Activated CD4-positive, alpha-beta T cell treated with anti-CD3 and anti-CD28 coated beads for 36 hours (primary cell): Measurements from ENCODE around the gene OXTR. TPM values are rescaled to one million over a fixed set of nuclear protein-coding genes. Genes with fewer than 3 reads are reported as not detected.

Source experiments
- ATAC-seq: fragments of 200-7000 bp; cut with Tn5 transposase; one replicate; pipeline ENCODE4 v1.10.0; 2021; ENCODE audit warnings: mild to moderate bottlenecking, moderate library complexity
- CTCF ChIA-PET: fragments of 350-600 bp; sonication (Branson Sonifier 250); formaldehyde crosslinking; loops from one replicate; lab custom pipeline; 2021; ENCODE audit warnings: antibody characterized with exemption; lab: Charles Lee
- POLR2A ChIA-PET: fragments of 350-600 bp; sonication (Branson Sonifier 250); formaldehyde crosslinking; loops from one replicate; lab custom pipeline; 2021; ENCODE audit warnings: antibody characterized with exemption, inconsistent platforms; lab: Charles Lee
- DNase-seq: peaks from one replicate; pipeline ENCODE4 v3.0.0-alpha.2; 2020
- H3K27ac Mint-ChIP-seq: one replicate; pipeline ENCODE4 v1.8.0; 2021; ENCODE audit warnings: mixed read lengths
- H3K27me3 Mint-ChIP-seq: one replicate; pipeline ENCODE4 v1.8.0; 2021; ENCODE audit warnings: mixed read lengths
- H3K36me3 Mint-ChIP-seq: one replicate; pipeline ENCODE4 v1.8.0; 2021; ENCODE audit warnings: low read depth, mixed read lengths
- H3K4me1 Mint-ChIP-seq: one replicate; pipeline ENCODE4 v1.8.0; 2021; ENCODE audit warnings: mixed read lengths
- H3K4me3 Mint-ChIP-seq: one replicate; pipeline ENCODE4 v1.8.0; 2021; ENCODE audit warnings: mild to moderate bottlenecking, moderate library complexity, mixed read lengths
- H3K9me3 Mint-ChIP-seq: one replicate; pipeline ENCODE4 v1.8.0; 2021; ENCODE audit warnings: low read depth, mixed read lengths
- intact Hi-C, 2 experiments: fragments of 100-400 bp; cut with DNase I in 1 of 2; cut with micrococcal nuclease in 1 of 2; formaldehyde crosslinking; loops; one replicate each; pipeline versions ENCODE4 v1.14.2 to v1.15.1; 2022 to 2024; cut with DNase I, micrococcal nuclease
- total RNA-seq, 2 experiments: library from RNA; stranded (reverse); gene quantifications; one replicate each; pipeline ENCODE4 v1.2.3, GENCODE V29; 2021

Gene OXTR
- under 1 TPM; 0.70 to 0.91 TPM for total RNA-seq

DNA sequence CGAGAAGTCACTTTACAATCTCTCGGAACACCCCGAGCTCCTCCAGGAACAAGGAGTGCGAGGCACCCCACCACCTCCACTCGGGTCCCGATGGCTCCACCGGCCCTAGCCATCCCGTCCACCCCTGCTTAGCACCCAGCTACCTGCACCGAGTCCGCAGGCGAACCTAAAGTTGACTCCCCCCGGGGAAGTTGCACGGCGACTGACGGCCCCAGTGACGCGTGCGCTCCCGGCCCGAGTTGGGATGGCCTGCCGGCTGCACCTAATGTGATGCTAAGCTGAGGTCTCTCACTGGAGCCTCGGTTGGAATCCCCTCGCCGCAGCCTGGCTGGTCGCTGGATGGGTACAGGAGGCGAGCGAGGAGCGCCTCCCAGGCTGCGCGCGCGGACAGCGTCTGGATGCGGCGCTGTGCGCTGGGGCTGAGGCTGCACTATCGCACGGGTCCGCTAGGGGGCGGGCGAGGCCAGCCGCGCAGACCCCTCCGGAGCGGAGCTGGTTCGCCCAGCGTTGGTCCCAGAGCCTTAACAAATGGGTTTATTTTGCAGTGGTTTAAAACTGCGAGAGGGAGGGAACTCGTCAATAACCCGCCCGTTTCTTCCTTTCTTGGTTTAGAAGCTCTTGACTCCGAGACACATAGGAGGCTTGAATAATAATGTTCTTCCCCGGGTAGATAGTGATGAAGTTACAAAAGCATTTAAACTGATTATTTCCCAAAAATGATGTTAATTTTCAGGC is at the start of gene OXTR:
TSS of gene OXTR (minus strand) at position 526 of the 735 bp plus-strand sequence. CDS start 1,426 bp downstream, outside the sequence.
- H3K4me1 Mint-ChIP-seq: peaks cover 12% of the 10 kb centered on the region
- H3K36me3 Mint-ChIP-seq: no peaks in the 10 kb centered on the region
- peaks cover 39% of the 10 kb centered on the region for H3K27me3 Mint-ChIP-seq
- ChIA-PET POLR2A (no interaction called here), CTCF (interaction anchor here (0.5 to 2.1 kb wide), 18 partner anchors 9 to 339 kb away, joined by 3 to 12 read pairs (median 4); no protein-coding TSS in a partner anchor)
- no peaks in the 10 kb centered on the region for H3K9me3 Mint-ChIP-seq
- ATAC-seq (peak; percentile 93), DNase-seq (peak; percentile 79)
- H3K4me3 Mint-ChIP-seq: peak within 1 kb of the TSS; percentile 30
- intact Hi-C loops: loop anchor here in 1 of 2 experiments (5.0 kb wide), 1 partner anchor 533 kb away; no protein-coding TSS in a partner anchor
- H3K27ac Mint-ChIP-seq: no peak within 1 kb of the TSS

DNA sequence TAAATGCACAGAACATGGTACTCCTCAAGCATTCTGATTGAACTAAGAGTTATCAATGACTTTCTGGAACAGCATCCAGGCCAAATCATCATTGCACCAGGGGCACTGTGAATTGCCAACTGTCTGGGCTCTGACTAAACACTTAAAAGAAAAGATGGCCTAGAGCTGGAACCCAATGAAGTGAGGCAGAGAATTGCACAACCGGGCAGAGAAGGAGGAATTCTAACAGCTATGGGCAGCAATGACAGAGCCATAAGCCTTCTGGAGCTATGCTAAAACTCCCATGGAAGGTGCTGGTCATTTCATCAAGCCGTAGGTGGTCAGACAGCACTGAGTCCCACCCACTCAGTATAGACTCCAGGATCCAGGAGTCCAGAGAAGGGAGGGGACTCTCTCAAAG is 48.1 kb upstream of the OXTR start:
- Mint-ChIP-seq H3K4me3 (no peak overlapping the region), H3K27me3 (no peaks in the 10 kb centered on the region), H3K36me3 (peaks cover 3% of the 10 kb centered on the region), H3K9me3 (peaks cover 25% of the 10 kb centered on the region), H3K4me1 (no peaks in the 10 kb centered on the region), H3K27ac (no peak overlapping the region)
- intact Hi-C loops: no loop called here
- ChIA-PET CTCF (no interaction called here), POLR2A (no interaction called here)
- DNase-seq: no peak
- no peak for ATAC-seq

DNA sequence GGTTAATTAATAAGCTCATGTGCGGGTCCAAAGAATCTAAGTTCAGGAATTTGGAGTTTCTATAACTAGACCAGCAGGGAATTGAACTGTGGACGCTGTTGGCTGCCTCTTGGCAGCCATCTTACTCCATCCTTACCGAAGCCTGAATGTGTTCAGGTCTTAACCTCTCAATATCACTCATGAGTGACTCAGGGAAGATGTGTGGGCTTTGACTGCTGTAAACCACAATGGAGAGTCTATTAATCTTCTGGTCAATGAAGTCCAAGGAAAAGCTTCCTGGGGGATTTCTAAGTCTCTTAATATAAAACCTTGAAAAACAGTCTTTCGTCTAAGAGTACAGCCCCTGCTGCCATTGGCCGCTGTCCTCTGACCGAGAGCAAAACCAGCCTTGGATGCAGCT is 46.7 kb upstream of the OXTR start:
- intact Hi-C loops: no loop called here
- no peaks in the 10 kb centered on the region for H3K4me1 Mint-ChIP-seq
- H3K36me3 Mint-ChIP-seq: no peaks in the 10 kb centered on the region
- ATAC-seq (no peak), DNase-seq (no peak)
- ChIA-PET POLR2A (no interaction called here), CTCF (no interaction called here)
- no peaks in the 10 kb centered on the region for H3K27me3 Mint-ChIP-seq
- H3K9me3 Mint-ChIP-seq: peaks cover 21% of the 10 kb centered on the region
- no peak overlapping the region for H3K4me3 Mint-ChIP-seq
- H3K27ac Mint-ChIP-seq: no peak overlapping the region

DNA sequence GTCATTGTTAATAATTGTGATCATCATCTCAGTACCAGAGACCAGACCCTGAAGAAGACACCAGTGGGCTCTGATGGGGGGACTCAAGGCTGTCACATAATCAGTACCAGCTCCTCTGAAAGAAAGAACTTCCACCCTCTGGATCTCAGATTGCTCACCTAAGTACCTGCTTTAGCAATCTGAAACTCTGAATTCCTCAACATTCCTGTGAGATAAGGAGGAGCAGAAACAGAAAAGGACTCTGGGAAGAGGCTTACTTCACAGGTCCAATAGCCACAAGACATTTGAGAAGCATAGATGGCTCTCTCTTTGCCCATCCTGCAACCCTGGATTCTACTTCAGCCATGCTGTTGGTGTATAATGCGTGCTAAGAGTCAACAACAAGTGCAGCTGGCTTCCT is 44.0 kb upstream of the OXTR start:
- Mint-ChIP-seq H3K9me3 (peaks cover 8% of the 10 kb centered on the region), H3K27ac (no peak overlapping the region), H3K4me3 (no peak overlapping the region), H3K4me1 (no peaks in the 10 kb centered on the region), H3K36me3 (no peaks in the 10 kb centered on the region), H3K27me3 (no peaks in the 10 kb centered on the region)
- intact Hi-C loops: no loop called here
- POLR2A ChIA-PET: no interaction called here
- no peak for DNase-seq
- no peak for ATAC-seq
- CTCF ChIA-PET: interaction anchor here (0.7 to 1.0 kb wide), 2 partner anchors 44 to 659 kb away, joined by 3 read pairs; partner anchors contain the start of gene OXTR

DNA sequence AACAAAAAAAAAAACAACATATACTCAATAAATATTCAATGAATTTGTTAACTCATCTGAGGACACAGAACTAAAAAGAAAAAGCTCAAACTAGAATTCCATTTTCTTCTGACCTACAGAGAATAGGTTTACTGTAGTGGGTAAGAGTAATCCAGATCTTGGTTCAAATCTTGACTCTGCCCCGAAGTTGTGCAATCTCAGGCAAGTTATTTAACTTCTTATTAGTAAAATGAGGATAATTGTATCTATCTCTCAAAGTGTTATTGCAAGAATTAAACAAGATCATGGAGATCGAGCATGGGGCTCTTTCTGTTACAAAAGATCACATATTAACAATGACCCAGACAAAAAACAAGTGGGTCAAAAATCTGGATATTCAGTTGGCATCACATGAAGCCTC is 41.1 kb upstream of the OXTR start:
- intact Hi-C loops: no loop called here
- POLR2A ChIA-PET: no interaction called here
- Mint-ChIP-seq H3K4me3 (no peak overlapping the region), H3K4me1 (no peaks in the 10 kb centered on the region), H3K36me3 (no peaks in the 10 kb centered on the region), H3K27me3 (no peaks in the 10 kb centered on the region), H3K9me3 (peaks cover 3% of the 10 kb centered on the region), H3K27ac (no peak overlapping the region)
- DNase-seq (no peak), ATAC-seq (no peak)
- CTCF ChIA-PET: no interaction called here

DNA sequence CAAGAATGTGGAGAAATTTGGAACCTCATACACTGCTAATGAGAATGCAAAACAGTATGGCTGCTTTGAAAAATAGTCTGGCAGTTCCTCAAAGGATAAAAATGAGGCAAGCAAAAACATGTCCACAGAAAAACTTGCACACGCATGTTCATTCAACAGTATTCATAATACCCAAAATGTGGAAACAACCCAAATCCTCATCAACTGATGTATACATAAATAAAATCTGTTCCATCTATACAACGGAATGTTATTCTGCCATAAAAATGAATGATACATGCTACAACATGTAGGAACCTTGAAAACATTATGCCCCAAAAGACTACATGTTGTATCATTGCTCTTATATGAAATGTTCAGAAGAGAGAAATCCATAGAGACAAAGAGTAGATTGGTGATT is 36.4 kb upstream of the OXTR start:
- H3K9me3 Mint-ChIP-seq: peaks cover 4% of the 10 kb centered on the region
- ATAC-seq (no peak), DNase-seq (no peak)
- POLR2A ChIA-PET: no interaction called here
- CTCF ChIA-PET: no interaction called here
- H3K27me3 Mint-ChIP-seq: no peaks in the 10 kb centered on the region
- H3K36me3 Mint-ChIP-seq: no peaks in the 10 kb centered on the region
- no peak overlapping the region for H3K27ac Mint-ChIP-seq
- no peaks in the 10 kb centered on the region for H3K4me1 Mint-ChIP-seq
- H3K4me3 Mint-ChIP-seq: no peak overlapping the region
- intact Hi-C loops: no loop called here

DNA sequence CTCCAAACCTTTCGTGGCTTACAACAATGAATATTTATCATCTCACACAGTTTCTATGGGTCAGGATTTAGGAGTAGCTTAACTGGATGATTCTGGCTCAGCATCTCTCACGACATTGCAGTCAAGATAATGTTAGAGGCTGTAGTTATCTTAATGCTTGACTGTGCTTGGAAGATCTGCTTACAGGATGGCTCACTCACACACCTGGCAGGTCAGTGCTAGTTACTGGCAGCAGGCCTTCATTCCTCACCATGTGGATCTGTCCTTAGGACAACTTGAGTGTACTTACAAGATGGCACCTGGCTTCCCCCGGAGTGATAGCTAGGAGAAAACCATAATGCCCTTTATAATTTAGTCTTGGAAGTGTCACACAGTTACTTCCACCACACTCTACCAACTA is 32.8 kb upstream of the OXTR start:
- intact Hi-C loops: no loop called here
- H3K27me3 Mint-ChIP-seq: no peaks in the 10 kb centered on the region
- no peak for ATAC-seq
- no peaks in the 10 kb centered on the region for H3K4me1 Mint-ChIP-seq
- no peak overlapping the region for H3K27ac Mint-ChIP-seq
- no peak for DNase-seq
- H3K4me3 Mint-ChIP-seq: no peak overlapping the region
- ChIA-PET CTCF (no interaction called here), POLR2A (no interaction called here)
- H3K9me3 Mint-ChIP-seq: peaks cover 8% of the 10 kb centered on the region
- no peaks in the 10 kb centered on the region for H3K36me3 Mint-ChIP-seq

DNA sequence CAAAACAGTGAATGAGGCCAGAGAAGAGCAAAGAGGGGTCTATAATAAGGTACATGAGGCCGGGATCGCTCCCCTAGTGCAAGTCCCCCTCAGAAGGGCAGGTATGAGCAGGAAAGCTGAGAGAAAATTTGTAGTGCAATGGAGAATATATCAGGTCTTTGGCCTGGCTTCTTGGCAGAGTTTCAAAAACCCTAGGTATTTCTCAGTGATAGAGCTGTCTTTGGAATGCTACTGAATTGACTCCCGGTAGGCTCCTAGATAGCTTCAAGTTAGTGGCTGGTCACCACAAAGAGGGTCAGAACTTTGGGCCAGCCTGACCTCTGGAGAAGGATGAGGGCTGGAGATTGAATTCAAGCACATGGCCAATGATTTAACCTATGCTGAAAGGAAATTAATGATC is 30.6 kb upstream of the OXTR start:
- ChIA-PET POLR2A (no interaction called here), CTCF (no interaction called here)
- Mint-ChIP-seq H3K9me3 (peaks cover 8% of the 10 kb centered on the region), H3K36me3 (no peaks in the 10 kb centered on the region), H3K4me3 (no peak overlapping the region), H3K27me3 (no peaks in the 10 kb centered on the region), H3K4me1 (no peaks in the 10 kb centered on the region), H3K27ac (no peak overlapping the region)
- intact Hi-C loops: no loop called here
- no peak for DNase-seq
- no peak for ATAC-seq

DNA sequence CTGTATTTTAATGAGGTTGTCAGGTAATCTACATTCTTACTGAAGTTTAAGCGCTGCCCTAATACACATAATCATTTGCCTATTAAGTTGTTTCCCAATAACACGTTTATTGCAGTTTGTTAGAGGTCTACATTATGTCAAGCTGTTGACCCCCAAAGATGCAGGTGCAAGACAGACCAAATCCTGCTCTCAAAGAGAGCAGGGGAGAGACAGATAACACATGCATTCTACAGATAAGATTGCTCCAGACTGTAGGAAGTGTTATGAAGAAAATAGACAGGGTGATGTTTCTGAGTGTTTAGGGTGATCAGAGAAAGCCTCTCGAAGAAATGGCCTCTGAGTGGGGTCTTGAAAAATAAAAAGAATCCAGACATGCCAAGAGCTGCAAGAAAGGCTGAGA is 24.8 kb upstream of the OXTR start:
- no peak for ATAC-seq
- no peak overlapping the region for H3K27ac Mint-ChIP-seq
- POLR2A ChIA-PET: no interaction called here
- CTCF ChIA-PET: interaction anchor here (1.1 kb wide), 1 partner anchor 25 kb away, joined by 5 read pairs; the partner anchor contains the start of gene OXTR
- peaks cover 7% of the 10 kb centered on the region for H3K9me3 Mint-ChIP-seq
- H3K4me1 Mint-ChIP-seq: no peaks in the 10 kb centered on the region
- H3K27me3 Mint-ChIP-seq: no peaks in the 10 kb centered on the region
- intact Hi-C loops: no loop called here
- H3K36me3 Mint-ChIP-seq: no peaks in the 10 kb centered on the region
- DNase-seq: no peak
- H3K4me3 Mint-ChIP-seq: no peak overlapping the region

DNA sequence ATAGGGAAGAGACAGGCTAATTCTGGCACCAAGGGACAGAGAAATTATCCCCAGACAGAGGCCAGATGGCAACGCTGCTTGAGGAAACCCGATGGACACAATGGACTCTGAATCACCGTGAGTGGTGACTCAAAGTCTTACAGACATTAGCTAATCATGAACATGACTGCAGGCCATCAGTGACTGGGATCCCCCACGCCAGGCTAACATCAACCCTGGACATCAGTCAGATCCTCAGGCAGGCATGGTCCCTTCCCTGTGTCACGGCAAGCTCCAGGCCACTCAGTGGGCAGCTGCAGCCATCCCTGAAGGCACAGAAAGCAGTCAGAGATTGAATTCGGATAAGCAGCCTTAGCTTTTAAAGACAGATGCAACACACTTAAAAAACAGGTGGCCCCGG is 23.8 kb upstream of the OXTR start:
- intact Hi-C loops: no loop called here

DNA sequence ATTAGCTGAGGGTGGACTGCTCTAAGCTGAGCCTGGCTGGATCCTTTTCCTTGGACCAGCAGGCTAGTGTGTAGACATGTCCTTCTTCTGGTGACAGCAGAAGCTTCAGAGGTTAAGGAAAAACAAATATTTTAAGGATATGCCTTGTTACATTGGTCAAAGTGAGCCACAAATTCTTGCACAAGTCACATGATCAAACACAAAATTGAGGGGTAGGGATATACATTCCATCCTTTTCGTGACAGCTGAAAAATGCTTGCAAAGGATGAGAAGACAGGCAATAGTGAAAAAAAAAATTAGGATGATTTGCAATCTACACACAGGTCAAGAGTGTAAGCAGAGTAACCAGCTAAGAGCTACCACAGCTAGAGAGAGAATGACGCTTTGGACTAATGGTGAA is 21.1 kb upstream of the OXTR start:
- H3K27me3 Mint-ChIP-seq: no peaks in the 10 kb centered on the region
- no peaks in the 10 kb centered on the region for H3K4me1 Mint-ChIP-seq
- H3K27ac Mint-ChIP-seq: no peak overlapping the region
- H3K9me3 Mint-ChIP-seq: peaks cover 11% of the 10 kb centered on the region
- H3K4me3 Mint-ChIP-seq: no peak overlapping the region
- POLR2A ChIA-PET: no interaction called here
- no peaks in the 10 kb centered on the region for H3K36me3 Mint-ChIP-seq
- intact Hi-C loops: no loop called here
- DNase-seq: no peak
- CTCF ChIA-PET: no interaction called here
- no peak for ATAC-seq

More for the DNA sequence above, 23.8 kb upstream of the OXTR start:
- Mint-ChIP-seq H3K4me3 (no peak overlapping the region), H3K36me3 (no peaks in the 10 kb centered on the region), H3K27ac (no peak overlapping the region), H3K4me1 (no peaks in the 10 kb centered on the region), H3K27me3 (no peaks in the 10 kb centered on the region), H3K9me3 (peaks cover 9% of the 10 kb centered on the region)
- POLR2A ChIA-PET: no interaction called here
- CTCF ChIA-PET: interaction anchor here (1.1 kb wide), 1 partner anchor 24 kb away, joined by 5 read pairs; the partner anchor contains the start of gene OXTR
- ATAC-seq: no peak
- no peak for DNase-seq
